HepG2 (cell line): ENCODE data around the gene CDC42EP5. TPM values are rescaled to one million over a fixed set of nuclear protein-coding genes. Genes with fewer than 3 reads are reported as not detected.

ENCODE experiments used
- ARID2 ChIP-seq: sonication (generic); formaldehyde crosslinking; IDR thresholded peaks from 2 replicates; pipeline ENCODE4 v1.8.1; 2022; ENCODE audit warnings: mild to moderate bottlenecking, missing genetic modification reagents, borderline replicate concordance
- ATF7-NPFF ChIP-seq: sonication (generic); formaldehyde crosslinking; IDR thresholded peaks from 2 replicates; pipeline ENCODE4 v1.8.1; 2023; ENCODE audit warnings: mild to moderate bottlenecking, low read depth, missing genetic modification reagents, moderate library complexity
- CCDC6 ChIP-seq: sonication (generic); formaldehyde crosslinking; IDR thresholded peaks from 2 replicates; pipeline ENCODE4 v1.8.1; 2022; ENCODE audit warnings: mild to moderate bottlenecking, missing genetic modification reagents, moderate library complexity
- FLYWCH1 ChIP-seq: sonication (generic); formaldehyde crosslinking; IDR thresholded peaks from 2 replicates; pipeline ENCODE4 v1.8.1; 2023; ENCODE audit warnings: mild to moderate bottlenecking, missing genetic modification reagents
- FOXA3 ChIP-seq: IDR thresholded peaks from 2 replicates; pipeline ENCODE4 v1.6.1; 2016; ENCODE audit warnings: missing genetic modification reagents, missing compliant biosample characterization
- HMG20B ChIP-seq: conservative IDR thresholded peaks from 2 replicates; pipeline ENCODE4 v1.6.1; 2016; ENCODE audit warnings: missing genetic modification reagents, missing compliant biosample characterization
- MXD4 ChIP-seq: IDR thresholded peaks from 2 replicates; pipeline ENCODE4 v1.6.1; 2016; ENCODE audit warnings: mild to moderate bottlenecking, missing biosample characterization, missing genetic modification reagents
- NBN ChIP-seq: fragments of 450-650 bp; conservative IDR thresholded peaks from 2 replicates; pipeline ENCODE4 v1.6.1; 2017
- NCOA5 ChIP-seq: sonication (generic); formaldehyde crosslinking; IDR thresholded peaks from 2 replicates; pipeline ENCODE4 v1.4.0; 2020; ENCODE audit warnings: missing genetic modification reagents
- PAX8 ChIP-seq: sonication (generic); formaldehyde crosslinking; IDR thresholded peaks from 2 replicates; pipeline ENCODE4 v1.8.0; 2022; ENCODE audit warnings: mild to moderate bottlenecking, missing genetic modification reagents, borderline replicate concordance
- PRMT3 ChIP-seq: sonication (generic); formaldehyde crosslinking; IDR thresholded peaks from 2 replicates; pipeline ENCODE4 v1.8.1; 2022; ENCODE audit warnings: low read depth, mild to moderate bottlenecking, moderate library complexity, missing genetic modification reagents, borderline replicate concordance
- RXRB ChIP-seq: IDR thresholded peaks from 2 replicates; pipeline ENCODE4 v1.6.1; 2016; ENCODE audit warnings: borderline replicate concordance, missing genetic modification reagents, missing compliant biosample characterization
- SETDB1 ChIP-seq: sonication (generic); formaldehyde crosslinking; IDR thresholded peaks from 2 replicates; pipeline ENCODE4 v1.5.1; 2020; ENCODE audit warnings: missing genetic modification reagents, mild to moderate bottlenecking, borderline replicate concordance
- SP1 ChIP-seq, 2 experiments: fragments of 450-650 bp in 1 of 2; sonication (generic) in 1 of 2; formaldehyde crosslinking in 1 of 2; IDR thresholded peaks; 2 replicates each; pipeline versions ENCODE4 v1.4.0 to v1.6.1; 2016 to 2020; ENCODE audit warnings: missing genetic modification reagents in 1 of 2
- SRF ChIP-seq: IDR thresholded peaks from 2 replicates; pipeline ENCODE4 v1.6.1; 2011; ENCODE audit warnings: mild to moderate bottlenecking, low read depth, low read length, moderate library complexity
- TAF1 ChIP-seq: sonication (generic); formaldehyde crosslinking; IDR thresholded peaks from 2 replicates; pipeline ENCODE4 v1.4.0; 2020; ENCODE audit warnings: missing genetic modification reagents
- U2AF1 ChIP-seq: fragments of 200-400 bp; formaldehyde crosslinking; optimal IDR thresholded peaks from 2 replicates; pipeline ENCODE3; 2017; ENCODE audit warnings: mild to moderate bottlenecking, low read depth, low read length
- ZKSCAN1 ChIP-seq: fragments of 150-350 bp; IDR thresholded peaks from 2 replicates; pipeline ENCODE4 v1.6.1; 2014; ENCODE audit warnings: low read length
- ZNF180 ChIP-seq: sonication (generic); formaldehyde crosslinking; IDR thresholded peaks from 2 replicates; pipeline ENCODE4 v1.4.0; 2020; ENCODE audit warnings: low read depth, missing genetic modification reagents, borderline replicate concordance
- ZNF20 ChIP-seq: sonication (generic); formaldehyde crosslinking; IDR thresholded peaks from 2 replicates; pipeline ENCODE4 v1.4.0; 2020; ENCODE audit warnings: mild to moderate bottlenecking, moderate library complexity, missing genetic modification reagents
- ZNF282 ChIP-seq: fragments of 450-650 bp; IDR thresholded peaks from 2 replicates; pipeline ENCODE4 v1.6.1; 2018; ENCODE audit not compliant: partially characterized antibody
- ZNF431 ChIP-seq: sonication (generic); formaldehyde crosslinking; IDR thresholded peaks from 2 replicates; pipeline ENCODE4 v1.9.0; 2022; ENCODE audit warnings: missing genetic modification reagents, low read depth, mild to moderate bottlenecking, borderline replicate concordance
- polyA plus RNA-seq, 8 experiments: library from polyadenylated mRNA; depleted of rRNA in 3 of 8; stranded (reverse) in 7 of 8; unstranded in 1 of 8; fragments of >200 nt; fragmentation: Illumina TruSeq in 4 of 8; extraction: Trizol in 4 of 8; gene quantifications; 2 replicates each; pipeline versions ENCODE4 v1.2.1 to v1.2.3, GENCODE V29; 2011 to 2016; ENCODE audit warnings: low read depth in 4 of 8, missing spikeins in 1 of 8, mixed read lengths in 1 of 8; ENCODE audit not compliant: insufficient read depth in 1 of 8
- total RNA-seq, 5 experiments: library from RNA; depleted of rRNA; stranded (reverse); fragments of >200 nt; fragmentation: Illumina TruSeq; extraction: Trizol; gene quantifications; 2 replicates each; pipeline ENCODE4 v1.2.3, GENCODE V29; 2016; ENCODE audit warnings: low read depth in 1 of 5
- TF ChIP-seq, protein P1 (sequence below): sonication (generic); formaldehyde crosslinking; conservative IDR thresholded peaks from 2 replicates; pipeline ENCODE4 v1.4.0; 2020; ENCODE audit warnings: missing genetic modification reagents
- TF ChIP-seq, protein P2 (sequence below): sonication (generic); formaldehyde crosslinking; IDR thresholded peaks from 2 replicates; pipeline ENCODE4 v1.4.0; 2020; ENCODE audit warnings: missing genetic modification reagents, borderline replicate concordance
- TF ChIP-seq, protein P3 (sequence below): sonication (generic); formaldehyde crosslinking; IDR thresholded peaks from 2 replicates; pipeline ENCODE4 v1.5.0; 2020; ENCODE audit warnings: missing genetic modification reagents
- TF ChIP-seq, protein P4 (sequence below): sonication (generic); formaldehyde crosslinking; IDR thresholded peaks from 2 replicates; pipeline ENCODE4 v1.5.0; 2020; ENCODE audit warnings: missing genetic modification reagents

The CDC42EP5 gene
- total and polyA plus RNA-seq, 2 of the 13 experiments (the other 11 are each of a cell fraction or from before 2014, with no cell fraction given) = 0.41 to 1.6 TPM

DNA sequence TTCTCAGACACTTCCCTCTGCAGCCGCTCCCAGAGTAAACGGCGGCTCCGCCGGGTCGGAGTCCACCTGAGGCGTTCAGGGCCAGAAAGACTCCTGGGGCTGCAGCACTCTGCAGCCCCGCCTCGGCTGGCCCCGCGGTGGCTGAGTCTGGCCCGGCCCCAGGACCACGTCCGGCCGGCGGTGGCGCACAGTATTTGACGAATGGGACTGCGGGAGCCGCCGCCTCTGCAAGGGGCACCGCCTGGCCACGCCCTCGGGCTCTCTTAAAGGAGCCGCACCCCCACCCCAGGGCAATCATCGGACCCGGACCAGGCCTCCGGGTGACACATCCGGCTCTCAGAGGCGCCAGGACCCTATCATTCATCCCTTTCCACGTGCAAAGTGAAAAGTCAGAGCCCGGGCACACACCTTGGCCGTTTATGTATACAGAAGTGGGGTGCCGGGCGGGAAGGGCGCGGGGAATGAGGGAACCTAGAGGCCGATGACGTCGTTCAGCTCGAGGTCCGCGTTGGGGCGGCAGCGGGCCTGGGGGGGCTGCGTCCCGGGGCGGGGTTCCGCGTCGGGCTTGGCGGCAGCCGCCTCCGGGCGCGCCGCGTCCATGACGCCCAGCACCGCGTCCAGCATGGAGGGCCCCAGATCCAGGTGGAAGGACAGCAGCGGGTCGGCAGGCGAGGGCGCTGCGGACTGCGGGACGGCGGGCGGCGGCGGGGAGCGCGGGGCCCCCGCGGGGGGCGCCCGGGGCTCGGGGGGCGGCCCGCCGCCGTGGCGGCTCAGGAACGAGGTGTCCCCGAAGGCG lies 8.3 kb downstream of the CDC42EP5 start (continued):
- TF ChIP-seq, protein P1, sequence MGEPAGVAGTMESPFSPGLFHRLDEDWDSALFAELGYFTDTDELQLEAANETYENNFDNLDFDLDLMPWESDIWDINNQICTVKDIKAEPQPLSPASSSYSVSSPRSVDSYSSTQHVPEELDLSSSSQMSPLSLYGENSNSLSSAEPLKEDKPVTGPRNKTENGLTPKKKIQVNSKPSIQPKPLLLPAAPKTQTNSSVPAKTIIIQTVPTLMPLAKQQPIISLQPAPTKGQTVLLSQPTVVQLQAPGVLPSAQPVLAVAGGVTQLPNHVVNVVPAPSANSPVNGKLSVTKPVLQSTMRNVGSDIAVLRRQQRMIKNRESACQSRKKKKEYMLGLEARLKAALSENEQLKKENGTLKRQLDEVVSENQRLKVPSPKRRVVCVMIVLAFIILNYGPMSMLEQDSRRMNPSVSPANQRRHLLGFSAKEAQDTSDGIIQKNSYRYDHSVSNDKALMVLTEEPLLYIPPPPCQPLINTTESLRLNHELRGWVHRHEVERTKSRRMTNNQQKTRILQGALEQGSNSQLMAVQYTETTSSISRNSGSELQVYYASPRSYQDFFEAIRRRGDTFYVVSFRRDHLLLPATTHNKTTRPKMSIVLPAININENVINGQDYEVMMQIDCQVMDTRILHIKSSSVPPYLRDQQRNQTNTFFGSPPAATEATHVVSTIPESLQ (CRISPR knock-in tag) = no peak
- no peak for TF ChIP-seq ZNF282
- TF ChIP-seq ATF7-NPFF = peak; percentile 37; the same call in 1 of the 2 replicates
- no peak for TF ChIP-seq U2AF1
- TF ChIP-seq RXRB (CRISPR knock-in tag) = no peak; the same call in 1 of the 2 replicates
- no peak for TF ChIP-seq MXD4 (CRISPR knock-in tag)
- no peak for TF ChIP-seq HMG20B (CRISPR knock-in tag)
- TF ChIP-seq ZNF20 (CRISPR knock-in tag) = no peak
- no peak for TF ChIP-seq SP1 (IDR thresholded peaks at IDR 0.05)
- TF ChIP-seq SP1 (CRISPR knock-in tag; IDR thresholded peaks at IDR 0.05) = peak; percentile 54; the same call in 1 of the 2 replicates
- peak; percentile 75 for TF ChIP-seq TAF1
- no peak for TF ChIP-seq SETDB1
- no peak for TF ChIP-seq ZNF431 (CRISPR knock-in tag)
- TF ChIP-seq NBN = no peak
- no peak for TF ChIP-seq ZKSCAN1
- TF ChIP-seq, protein P2, sequence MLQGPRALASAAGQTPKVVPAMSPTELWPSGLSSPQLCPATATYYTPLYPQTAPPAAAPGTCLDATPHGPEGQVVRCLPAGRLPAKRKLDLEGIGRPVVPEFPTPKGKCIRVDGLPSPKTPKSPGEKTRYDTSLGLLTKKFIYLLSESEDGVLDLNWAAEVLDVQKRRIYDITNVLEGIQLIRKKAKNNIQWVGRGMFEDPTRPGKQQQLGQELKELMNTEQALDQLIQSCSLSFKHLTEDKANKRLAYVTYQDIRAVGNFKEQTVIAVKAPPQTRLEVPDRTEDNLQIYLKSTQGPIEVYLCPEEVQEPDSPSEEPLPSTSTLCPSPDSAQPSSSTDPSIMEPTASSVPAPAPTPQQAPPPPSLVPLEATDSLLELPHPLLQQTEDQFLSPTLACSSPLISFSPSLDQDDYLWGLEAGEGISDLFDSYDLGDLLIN (CRISPR knock-in tag) = 0 out of 2 replicates have a peak, but pooled peaks have one; percentile 25
- TF ChIP-seq FLYWCH1 = no peak
- TF ChIP-seq SRF = no peak
- no peak for TF ChIP-seq ARID2 (CRISPR knock-in tag)
- TF ChIP-seq, protein P3, sequence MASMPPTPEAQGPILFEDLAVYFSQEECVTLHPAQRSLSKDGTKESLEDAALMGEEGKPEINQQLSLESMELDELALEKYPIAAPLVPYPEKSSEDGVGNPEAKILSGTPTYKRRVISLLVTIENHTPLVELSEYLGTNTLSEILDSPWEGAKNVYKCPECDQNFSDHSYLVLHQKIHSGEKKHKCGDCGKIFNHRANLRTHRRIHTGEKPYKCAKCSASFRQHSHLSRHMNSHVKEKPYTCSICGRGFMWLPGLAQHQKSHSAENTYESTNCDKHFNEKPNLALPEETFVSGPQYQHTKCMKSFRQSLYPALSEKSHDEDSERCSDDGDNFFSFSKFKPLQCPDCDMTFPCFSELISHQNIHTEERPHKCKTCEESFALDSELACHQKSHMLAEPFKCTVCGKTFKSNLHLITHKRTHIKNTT (CRISPR knock-in tag) = no peak
- TF ChIP-seq NCOA5 = no peak
- no peak for TF ChIP-seq PRMT3
- TF ChIP-seq, protein P4, sequence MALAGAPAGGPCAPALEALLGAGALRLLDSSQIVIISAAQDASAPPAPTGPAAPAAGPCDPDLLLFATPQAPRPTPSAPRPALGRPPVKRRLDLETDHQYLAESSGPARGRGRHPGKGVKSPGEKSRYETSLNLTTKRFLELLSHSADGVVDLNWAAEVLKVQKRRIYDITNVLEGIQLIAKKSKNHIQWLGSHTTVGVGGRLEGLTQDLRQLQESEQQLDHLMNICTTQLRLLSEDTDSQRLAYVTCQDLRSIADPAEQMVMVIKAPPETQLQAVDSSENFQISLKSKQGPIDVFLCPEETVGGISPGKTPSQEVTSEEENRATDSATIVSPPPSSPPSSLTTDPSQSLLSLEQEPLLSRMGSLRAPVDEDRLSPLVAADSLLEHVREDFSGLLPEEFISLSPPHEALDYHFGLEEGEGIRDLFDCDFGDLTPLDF (CRISPR knock-in tag) = peak; percentile 43; the same call in 1 of the 2 replicates
- TF ChIP-seq CCDC6 = 0 out of 2 replicates have a peak, but pooled peaks have one; percentile 21
- TF ChIP-seq ZNF180 (CRISPR knock-in tag) = no peak
- no peak for TF ChIP-seq FOXA3 (CRISPR knock-in tag)
- no peak for TF ChIP-seq PAX8 (CRISPR knock-in tag)
